Skeletal muscle satellite cell (primary cell): ENCODE data around the gene CELF2.

ENCODE experiments used
- H3K27me3 ChIP-seq: 2 replicates; pipeline ENCODE4 v1.7.0; 2013; ENCODE audit warnings: low read length; ENCODE audit not compliant: control insufficient read depth, insufficient read depth
- H3K36me3 ChIP-seq: 2 replicates; pipeline ENCODE4 v1.7.0; 2013; ENCODE audit warnings: mild to moderate bottlenecking, control low read depth, low read length; ENCODE audit not compliant: insufficient read depth
- H3K4me1 ChIP-seq: 2 replicates; pipeline ENCODE4 v1.7.0; 2013; ENCODE audit warnings: low read length; ENCODE audit not compliant: control insufficient read depth, insufficient read depth
- H3K4me2 ChIP-seq: 2 replicates; pipeline ENCODE4 v1.7.0; 2013; ENCODE audit warnings: mild to moderate bottlenecking, low read length
- H3K4me3 ChIP-seq: 2 replicates; pipeline ENCODE4 v1.7.0; 2013; ENCODE audit warnings: low read length
- H3K9ac ChIP-seq: 2 replicates; pipeline ENCODE4 v1.7.0; 2013; ENCODE audit warnings: mild to moderate bottlenecking, low read depth, low read length, moderate library complexity
- H3K9me3 ChIP-seq: replicated peaks from 2 replicates; pipeline ENCODE4 v1.7.0; 2013; ENCODE audit warnings: mild to moderate bottlenecking, control low read depth, low read length

The CELF2 gene

DNA sequence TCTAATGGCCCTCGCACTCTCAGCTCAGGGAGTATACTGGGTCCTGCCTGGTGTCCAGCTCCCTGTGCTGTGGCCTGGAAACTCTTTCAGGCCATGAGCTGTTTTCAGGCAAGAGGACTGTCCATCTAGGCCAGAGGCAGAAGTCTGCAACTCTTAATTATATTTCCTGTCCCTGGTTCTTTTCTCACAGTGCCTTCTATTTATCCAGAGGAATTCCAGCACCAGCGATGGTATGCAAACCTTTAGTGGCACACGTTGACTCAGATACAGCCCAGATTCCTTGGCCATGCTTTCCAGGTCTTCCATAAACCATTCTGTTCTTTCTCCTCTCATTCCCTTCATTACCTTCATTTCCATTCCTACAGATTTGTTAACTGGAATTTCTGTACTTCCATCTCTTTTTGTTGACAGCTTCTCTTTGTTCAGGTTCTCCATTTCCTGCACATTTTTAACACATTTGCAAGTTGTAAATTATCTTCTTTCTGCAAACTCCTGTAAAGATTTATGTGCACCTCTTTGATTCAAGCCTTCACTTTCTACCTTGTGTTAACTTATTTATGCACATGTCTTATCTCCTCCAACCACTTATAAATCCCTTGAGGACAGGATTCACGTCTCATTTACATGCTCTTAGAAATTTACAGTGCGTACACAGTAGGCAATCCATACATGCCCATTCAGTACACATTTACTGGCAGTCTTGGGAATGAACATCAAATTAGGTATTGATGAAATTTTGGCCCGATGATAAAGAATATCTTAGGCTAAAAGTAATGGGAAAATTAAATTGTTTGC lies 172.1 kb downstream of the CELF2 start:
- Histone ChIP-seq H3K4me1 (peaks cover 10% of the 10 kb centered on the region), H3K9me3 (no peaks in the 10 kb centered on the region), H3K4me3 (no peak overlapping the region), H3K36me3 (no peaks in the 10 kb centered on the region), H3K9ac (no peak overlapping the region), H3K27me3 (no peaks in the 10 kb centered on the region), H3K4me2 (no peak overlapping the region)

- Histone ChIP-seq H3K27me3 (no peaks in the 10 kb centered on the region), H3K4me3 (no peak overlapping the region), H3K9ac (no peak overlapping the region), H3K4me2 (no peak overlapping the region), H3K9me3 (no peaks in the 10 kb centered on the region), H3K36me3 (no peaks in the 10 kb centered on the region), H3K4me1 (peaks cover 10% of the 10 kb centered on the region)
Measured at GRCh38 chr10:11191190-11191589, 173.5 kb downstream of the CELF2 start.

GRCh38 chr10:11191678-11192077 lies 174.0 kb downstream of the CELF2 start:
- no peaks in the 10 kb centered on the region for H3K9me3 ChIP-seq
- no peak overlapping the region for H3K4me3 ChIP-seq
- no peak overlapping the region for H3K4me2 ChIP-seq
- H3K36me3 ChIP-seq: no peaks in the 10 kb centered on the region
- H3K9ac ChIP-seq: no peak overlapping the region
- H3K4me1 ChIP-seq: peaks cover 10% of the 10 kb centered on the region
- H3K27me3 ChIP-seq: no peaks in the 10 kb centered on the region

DNA sequence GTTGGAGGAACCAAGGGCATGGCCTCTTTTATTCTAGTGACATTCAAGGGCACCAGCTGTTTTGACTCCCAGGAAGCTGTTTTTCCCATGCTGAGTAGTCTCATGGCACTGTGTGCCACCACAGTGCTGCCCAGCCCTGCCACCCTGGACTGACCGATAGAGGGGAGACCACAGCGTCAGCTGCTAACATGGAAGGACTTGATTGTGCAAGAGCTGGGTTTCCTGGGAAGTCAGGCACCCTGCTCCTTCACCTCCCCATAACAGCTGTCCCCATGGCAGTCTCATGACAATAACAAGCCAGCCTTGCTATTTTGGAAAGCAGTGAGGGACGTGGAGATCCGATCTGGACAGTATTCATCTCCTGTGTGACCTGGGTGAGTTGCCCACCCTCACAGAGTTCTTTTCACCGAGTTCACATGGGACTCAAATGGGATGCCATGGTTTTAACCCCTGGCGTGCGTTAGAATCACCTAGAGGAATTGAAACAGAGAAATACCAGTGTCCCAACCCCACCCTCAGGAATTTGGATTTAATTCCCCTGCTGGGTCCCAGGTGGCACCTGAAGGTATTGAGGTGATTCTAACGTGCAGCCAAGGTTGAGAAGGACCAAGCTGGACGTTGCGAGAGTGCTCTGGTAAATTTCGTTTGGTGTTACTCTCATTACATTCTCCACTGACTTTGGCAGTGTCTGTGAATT lies 174.8 kb downstream of the CELF2 start:
- H3K4me1 ChIP-seq: peaks cover 10% of the 10 kb centered on the region
- H3K9me3 ChIP-seq: no peaks in the 10 kb centered on the region
- H3K27me3 ChIP-seq: no peaks in the 10 kb centered on the region
- H3K9ac ChIP-seq: no peak overlapping the region
- no peak overlapping the region for H3K4me3 ChIP-seq
- no peaks in the 10 kb centered on the region for H3K36me3 ChIP-seq
- no peak overlapping the region for H3K4me2 ChIP-seq

- Histone ChIP-seq H3K36me3 (no peaks in the 10 kb centered on the region), H3K4me2 (no peak overlapping the region), H3K9ac (no peak overlapping the region), H3K4me3 (no peak overlapping the region), H3K27me3 (no peaks in the 10 kb centered on the region), H3K4me1 (peaks cover 10% of the 10 kb centered on the region), H3K9me3 (no peaks in the 10 kb centered on the region)
Measured at GRCh38 chr10:11193001-11193551, 175.4 kb downstream of the CELF2 start.

- Histone ChIP-seq H3K27me3 (no peaks in the 10 kb centered on the region), H3K9ac (no peak overlapping the region), H3K36me3 (no peaks in the 10 kb centered on the region), H3K4me3 (no peak overlapping the region), H3K4me1 (peaks cover 10% of the 10 kb centered on the region), H3K9me3 (no peaks in the 10 kb centered on the region), H3K4me2 (no peak overlapping the region)
Measured at GRCh38 chr10:11194859-11195586, 177.4 kb downstream of the CELF2 start.

GRCh38 chr10:11195623-11196022 lies 178.0 kb downstream of the CELF2 start:
- Histone ChIP-seq H3K4me2 (no peak overlapping the region), H3K36me3 (no peaks in the 10 kb centered on the region), H3K9me3 (no peaks in the 10 kb centered on the region), H3K4me3 (no peak overlapping the region), H3K9ac (no peak overlapping the region), H3K4me1 (peaks cover 10% of the 10 kb centered on the region), H3K27me3 (no peaks in the 10 kb centered on the region)

DNA sequence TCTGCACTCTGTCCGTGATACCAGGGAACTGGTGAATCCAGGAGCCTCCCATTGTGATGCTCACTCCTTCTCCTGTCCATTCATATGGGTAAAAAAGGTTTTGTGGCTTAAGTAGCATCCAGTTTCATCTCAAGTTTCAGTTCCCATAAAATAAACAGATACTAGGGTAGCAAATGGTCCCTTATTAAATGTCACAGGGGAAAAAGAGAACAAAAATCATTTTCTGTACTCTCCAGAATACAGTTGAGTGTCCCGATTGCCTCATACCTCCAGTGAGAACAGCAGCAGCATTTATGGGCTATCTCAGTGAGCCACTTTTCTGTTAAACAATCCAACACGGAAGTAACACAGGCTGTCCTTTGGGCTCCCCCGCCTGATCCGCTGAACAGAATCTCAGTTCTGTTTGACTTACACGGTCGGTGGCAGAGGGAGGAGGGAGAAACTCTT lies 179.6 kb downstream of the CELF2 start:
- Histone ChIP-seq H3K4me2 (no peak overlapping the region), H3K4me1 (peaks cover 5% of the 10 kb centered on the region), H3K4me3 (no peak overlapping the region)

GRCh38 chr10:11197878-11198277 lies 180.2 kb downstream of the CELF2 start:
- no peak overlapping the region for H3K9ac ChIP-seq
- no peak overlapping the region for H3K4me3 ChIP-seq
- H3K36me3 ChIP-seq: no peaks in the 10 kb centered on the region
- no peaks in the 10 kb centered on the region for H3K4me1 ChIP-seq
- no peaks in the 10 kb centered on the region for H3K9me3 ChIP-seq
- H3K27me3 ChIP-seq: no peaks in the 10 kb centered on the region
- no peak overlapping the region for H3K4me2 ChIP-seq

More for the DNA sequence above, 179.6 kb downstream of the CELF2 start:
- H3K27me3 ChIP-seq: no peaks in the 10 kb centered on the region
- H3K9ac ChIP-seq: no peak overlapping the region
- H3K36me3 ChIP-seq: no peaks in the 10 kb centered on the region
- H3K9me3 ChIP-seq: no peaks in the 10 kb centered on the region

GRCh38 chr10:11201911-11202310 lies 184.2 kb downstream of the CELF2 start:
- H3K4me1 ChIP-seq: no peaks in the 10 kb centered on the region
- H3K9me3 ChIP-seq: no peaks in the 10 kb centered on the region
- H3K36me3 ChIP-seq: no peaks in the 10 kb centered on the region
- no peak overlapping the region for H3K4me2 ChIP-seq
- no peaks in the 10 kb centered on the region for H3K27me3 ChIP-seq
- no peak overlapping the region for H3K9ac ChIP-seq
- H3K4me3 ChIP-seq: no peak overlapping the region

DNA sequence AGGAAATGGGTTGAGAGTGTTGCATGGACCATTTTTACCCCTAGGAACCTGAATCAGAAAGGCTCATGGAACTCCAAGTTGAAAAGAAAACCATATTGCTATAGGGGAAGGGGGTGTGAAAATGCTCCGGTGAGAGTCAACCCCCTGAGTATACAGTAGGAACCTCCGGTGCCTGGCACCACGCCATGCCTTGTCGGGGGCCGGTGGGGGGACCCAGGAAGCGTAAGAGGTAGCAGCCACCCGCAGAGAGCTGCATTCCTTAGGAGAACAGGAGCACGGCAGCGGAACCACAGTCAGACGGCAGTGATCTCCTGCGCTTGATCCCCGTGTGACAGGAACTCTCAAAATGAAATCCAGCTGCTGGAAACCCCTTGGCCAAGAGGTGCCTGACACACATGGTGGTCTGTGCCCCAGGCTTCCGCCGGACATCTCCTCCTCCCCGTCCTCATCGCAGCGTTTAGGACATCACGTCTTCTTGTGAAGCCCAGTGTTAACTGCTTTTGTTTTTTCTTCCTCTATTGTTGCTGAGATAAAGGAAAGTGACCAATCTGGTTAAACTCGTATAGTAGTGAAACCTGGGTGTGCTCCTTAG lies 186.8 kb downstream of the CELF2 start:
- H3K27me3 ChIP-seq: no peaks in the 10 kb centered on the region
- no peaks in the 10 kb centered on the region for H3K36me3 ChIP-seq
- no peak overlapping the region for H3K4me3 ChIP-seq
- H3K9ac ChIP-seq: no peak overlapping the region
- H3K4me1 ChIP-seq: peaks cover under 1% of the 10 kb centered on the region
- H3K9me3 ChIP-seq: no peaks in the 10 kb centered on the region
- H3K4me2 ChIP-seq: no peak overlapping the region
